Endothelial cell of umbilical vein (primary cell): ENCODE data around the gene NSG2. TPM values are rescaled to one million over a fixed set of nuclear protein-coding genes. Genes with fewer than 3 reads are reported as not detected.

ENCODE experiments used
- BruUV-seq: library from RNA; stranded (reverse); fragments of 400-500 nt; replicated peaks from 2 replicates; lab custom pipeline; 2021; lab: Mats Ljungman, UMichigan
- CTCF ChIA-PET: fragments of 300-600, 350-600 bp; sonication (Branson Sonifier 250); formaldehyde crosslinking; loops from one replicate; lab custom pipeline; 2021; ENCODE audit warnings: antibody characterized with exemption, inconsistent platforms; lab: Charles Lee
- POLR2A ChIA-PET: fragments of 300-600, 350-600 bp; sonication (Branson Sonifier 250); formaldehyde crosslinking; loops from one replicate; lab custom pipeline; 2021; ENCODE audit warnings: antibody characterized with exemption, inconsistent platforms; lab: Charles Lee
- DNase-seq: peaks from one replicate; pipeline ENCODE4 v3.0.0-alpha.2; 2011; ENCODE audit warnings: low read depth, low spot score
- FAIRE-seq: peaks from 2 replicates; lab custom pipeline; 2011; peaks lifted over from hg19 to GRCh38; lab: Jason Lieb, UNC
- H2AFZ ChIP-seq: 2 replicates; pipeline ENCODE4 v1.6.0; 2012; ENCODE audit warnings: low read depth, low read length, control low read depth, inconsistent platforms
- H3K27ac ChIP-seq: 2 replicates; pipeline ENCODE4 v1.5.1; 2011; ENCODE audit warnings: low read depth, mild to moderate bottlenecking, control low read depth, low read length, moderate library complexity; ENCODE audit not compliant: insufficient read depth
- H3K27me3 ChIP-seq, 2 experiments: 2 replicates each; pipeline versions ENCODE4 v1.6.0 to v1.6.1; 2011; ENCODE audit warnings: low read length in 2 of 2, mixed read lengths in 1 of 2; ENCODE audit not compliant: control insufficient read depth in 2 of 2, insufficient read depth in 2 of 2
- H3K36me3 ChIP-seq, 2 experiments: 2 replicates in 1 of 2; 3 replicates in 1 of 2; pipeline ENCODE4 v1.5.1; 2011; ENCODE audit warnings: low read length in 2 of 2, mild to moderate bottlenecking in 1 of 2, moderate library complexity in 1 of 2; ENCODE audit not compliant: control insufficient read depth in 2 of 2, insufficient read depth in 2 of 2; ENCODE audit errors: extremely low read depth in 1 of 2
- H3K4me1 ChIP-seq: 3 replicates; pipeline ENCODE4 v1.5.1; 2011; ENCODE audit warnings: mild to moderate bottlenecking, low read length; ENCODE audit not compliant: control insufficient read depth, insufficient read depth; ENCODE audit errors: extremely low read depth
- H3K4me2 ChIP-seq: 2 replicates; pipeline ENCODE4 v1.6.1; 2011; ENCODE audit warnings: low read length, control low read depth, mixed read lengths; ENCODE audit not compliant: insufficient read depth
- H3K4me3 ChIP-seq, 3 experiments: fragments of 200-600 bp in 1 of 3; sonication (generic), shearing (Covaris generic) in 1 of 3; replicated peaks in 1 of 3; 2 replicates each; pipeline ENCODE4 v1.5.1; 2011 to 2016; ENCODE audit warnings: control low read depth in 3 of 3, low read length in 3 of 3, mild to moderate bottlenecking in 2 of 3, inconsistent platforms in 1 of 3, low read depth in 1 of 3, moderate library complexity in 1 of 3; ENCODE audit not compliant: insufficient read depth in 1 of 3
- H3K79me2 ChIP-seq: 2 replicates; pipeline ENCODE4 v1.6.0; 2012; ENCODE audit warnings: low read length, inconsistent platforms; ENCODE audit not compliant: control insufficient read depth, insufficient read depth
- H3K9ac ChIP-seq: replicated peaks from 2 replicates; pipeline ENCODE3; 2011; ENCODE audit warnings: low read length, control low read depth; ENCODE audit not compliant: insufficient read depth; ENCODE audit errors: extremely low read depth
- H3K9me1 ChIP-seq: replicated peaks from 3 replicates; pipeline ENCODE4 v1.6.0; 2011; ENCODE audit warnings: mild to moderate bottlenecking, low read length; ENCODE audit not compliant: control insufficient read depth, insufficient read depth; ENCODE audit errors: extremely low read depth
- H3K9me3 ChIP-seq: replicated peaks from 2 replicates; pipeline ENCODE4 v1.5.1; 2012; ENCODE audit warnings: low read length, inconsistent platforms; ENCODE audit not compliant: control insufficient read depth, insufficient read depth
- H4K20me1 ChIP-seq: replicated peaks from 2 replicates; pipeline ENCODE3; 2011; ENCODE audit warnings: mild to moderate bottlenecking, low read length; ENCODE audit not compliant: control insufficient read depth, insufficient read depth; ENCODE audit errors: extremely low read depth
- CTCF ChIP-seq, 2 donors: IDR thresholded peaks; 1 replicate in 1 of 2; 2 replicates in 1 of 2; pipeline ENCODE4 v1.5.1; 2011; ENCODE audit warnings: low read length in 2 of 2, mild to moderate bottlenecking in 2 of 2, moderate library complexity in 2 of 2, control low read depth in 1 of 2, inconsistent platforms in 1 of 2, low read depth in 1 of 2; ENCODE audit not compliant: insufficient read depth in 1 of 2; ENCODE audit errors: extremely low read depth in 1 of 2
- FOS ChIP-seq: IDR thresholded peaks from 2 replicates; pipeline ENCODE4 v1.6.1; 2011; ENCODE audit warnings: mild to moderate bottlenecking, low read length, moderate library complexity, borderline replicate concordance; ENCODE audit not compliant: insufficient read depth
- GATA2 ChIP-seq: IDR thresholded peaks from 2 replicates; pipeline ENCODE4 v1.7.0; 2011; ENCODE audit warnings: low read depth, mild to moderate bottlenecking, moderate library complexity, mixed read lengths, low read length; ENCODE audit not compliant: insufficient read length, insufficient read depth
- JUN ChIP-seq: IDR thresholded peaks from 2 replicates; pipeline ENCODE4 v1.6.1; 2011; ENCODE audit warnings: borderline replicate concordance, low read depth; ENCODE audit not compliant: insufficient read length, insufficient read depth
- MAX ChIP-seq: IDR thresholded peaks from 2 replicates; pipeline ENCODE4 v1.6.1; 2011; ENCODE audit not compliant: insufficient read depth, insufficient read length
- MYC ChIP-seq: IDR thresholded peaks from one replicate; pipeline ENCODE4 v1.6.1; 2011; ENCODE audit warnings: mild to moderate bottlenecking, low read depth, low read length
- POLR2A ChIP-seq: IDR thresholded peaks from 2 replicates; pipeline ENCODE4 v1.6.1; 2012; ENCODE audit warnings: low read depth, mild to moderate bottlenecking, control low read depth, low read length
- dilution Hi-C: fragments of 300-500 bp; cut with MboI; formaldehyde crosslinking; loops from one replicate; pipeline ENCODE4 v1.15.0; 2019; ENCODE audit warnings: low sequenced_read_pairs; ENCODE audit not compliant: extremely low pct_ligation_motif_present
- intact Hi-C: fragments of 100-400 bp; cut with micrococcal nuclease; formaldehyde crosslinking; loops from one replicate; pipeline ENCODE4 v1.10.0; 2022
- polyA plus RNA-seq, 4 experiments: library from polyadenylated mRNA; depleted of rRNA in 3 of 4; stranded (reverse) in 3 of 4; unstranded in 1 of 4; fragments of >200 nt; gene quantifications; 2 replicates each; pipeline versions ENCODE4 v1.2.1 to v1.2.3, GENCODE V29; 2011 to 2012; ENCODE audit warnings: missing spikeins in 1 of 4
- total RNA-seq: library from RNA; stranded (reverse); gene quantifications from 2 replicates; pipeline ENCODE4 v1.2.3, GENCODE V29; 2021

Gene NSG2
- total and polyA plus RNA-seq, 2 donors (not counting 3 experiments of a cell fraction or from before 2014, with no cell fraction given) = not detected

DNA sequence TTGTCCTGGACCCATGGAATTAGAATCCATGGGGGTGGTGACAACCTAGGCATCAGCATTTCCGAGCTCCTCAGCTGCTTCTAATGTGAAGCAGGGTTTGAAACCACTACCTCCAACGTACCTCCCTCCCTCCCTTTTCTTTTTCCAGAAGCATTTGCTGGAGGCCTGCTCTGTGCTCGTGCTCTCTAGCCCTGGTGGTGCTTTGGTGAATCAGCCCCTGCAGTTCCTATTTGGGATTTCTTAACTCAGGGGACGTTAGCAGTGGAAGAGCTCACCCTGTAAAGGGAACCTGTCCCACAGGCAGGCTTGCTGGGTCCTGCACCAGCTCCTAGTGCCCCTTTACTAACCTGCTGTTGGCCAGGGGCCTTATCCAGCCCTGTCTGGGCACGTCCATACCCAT lies 55.0 kb downstream of the NSG2 start:
- dilution Hi-C loops = no loop called here
- CTCF ChIA-PET = no interaction called here

More for the DNA sequence above, 55.0 kb downstream of the NSG2 start:
- Histone ChIP-seq H3K9ac (no peak overlapping the region), H3K4me2 (no peak overlapping the region), H3K27me3 (no peaks in the 10 kb centered on the region), H3K4me3 (no peak overlapping the region), H3K9me3 (no peaks in the 10 kb centered on the region), H3K4me1 (no peaks in the 10 kb centered on the region), H4K20me1 (no peaks in the 10 kb centered on the region), H3K79me2 (no peaks in the 10 kb centered on the region), H3K36me3 (no peaks in the 10 kb centered on the region), H3K27ac (no peak overlapping the region), H3K9me1 (no peaks in the 10 kb centered on the region), H2AFZ (no peak overlapping the region)
- POLR2A ChIA-PET = no interaction called here
- TF ChIP-seq CTCF (IDR thresholded peaks at IDR 0.05; ENCODE audit: extremely low read depth in 1 of 2, insufficient read depth in 1 of 2, low read depth in 1 of 2, low read length in 2 of 2) (no peak), JUN (no peak), MYC (no peak), FOS (no peak), MAX (no peak), POLR2A (no peak), GATA2 (no peak)
- FAIRE-seq (no peak), DNase-seq (no peak)
- BruUV-seq = no TSS peak
- intact Hi-C loops = no loop called here
